Transverse colon (tissue), 4 donors: ENCODE results near the gene NPAS3.

Source experiments
- EP300 ChIP-seq: sonication (generic); formaldehyde crosslinking; IDR thresholded peaks from one replicate; pipeline ENCODE4 v1.6.1; 2017; ENCODE audit warnings: antibody characterized with exemption, low read depth
- POLR2A ChIP-seq: fragments of 450-650 bp; IDR thresholded peaks from one replicate; pipeline ENCODE4 v1.6.1; 2016; ENCODE audit warnings: antibody characterized with exemption, mild to moderate bottlenecking, moderate library complexity
- POLR2AphosphoS5 ChIP-seq, 3 donors: sonication (generic); formaldehyde crosslinking; IDR thresholded peaks; one replicate each; pipeline ENCODE4 v1.6.1; 2016; ENCODE audit warnings: antibody characterized with exemption in 3 of 3
- TF ChIP-seq, protein P1 (sequence below), 5 experiments: fragments of 200-600 bp in 3 of 5; fragments of 450-650 bp in 2 of 5; sonication (generic) in 3 of 5; IDR thresholded peaks; 1 replicate in 2 of 5; 2 replicates in 3 of 5; pipeline ENCODE4 v1.5.1; 2016 to 2017; ENCODE audit warnings: antibody characterized with exemption in 5 of 5, inconsistent platforms in 3 of 5, mild to moderate bottlenecking in 2 of 5, moderate library complexity in 1 of 5

DNA sequence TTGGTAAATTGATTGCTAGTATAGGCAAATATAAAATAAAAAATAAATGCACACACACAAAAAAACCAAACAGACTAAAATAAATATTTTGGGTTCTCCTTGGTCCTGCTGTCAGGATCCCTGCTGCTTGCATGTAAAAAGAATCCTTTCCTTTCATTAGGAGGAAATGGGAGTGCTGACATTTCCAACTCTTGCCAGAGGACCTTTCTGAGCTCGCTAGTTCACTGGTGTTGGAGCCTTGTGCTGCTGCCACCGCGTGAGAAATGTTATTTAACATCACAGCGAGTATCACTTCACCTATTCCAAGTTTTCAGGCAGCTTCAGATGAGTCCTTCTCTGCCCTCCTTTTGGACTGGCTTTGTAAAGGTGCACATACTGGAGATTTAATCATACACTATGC lies 358.9 kb downstream of the NPAS3 start:
- no peak for TF ChIP-seq POLR2AphosphoS5 (IDR thresholded peaks at IDR 0.05)
- TF ChIP-seq, protein P1, sequence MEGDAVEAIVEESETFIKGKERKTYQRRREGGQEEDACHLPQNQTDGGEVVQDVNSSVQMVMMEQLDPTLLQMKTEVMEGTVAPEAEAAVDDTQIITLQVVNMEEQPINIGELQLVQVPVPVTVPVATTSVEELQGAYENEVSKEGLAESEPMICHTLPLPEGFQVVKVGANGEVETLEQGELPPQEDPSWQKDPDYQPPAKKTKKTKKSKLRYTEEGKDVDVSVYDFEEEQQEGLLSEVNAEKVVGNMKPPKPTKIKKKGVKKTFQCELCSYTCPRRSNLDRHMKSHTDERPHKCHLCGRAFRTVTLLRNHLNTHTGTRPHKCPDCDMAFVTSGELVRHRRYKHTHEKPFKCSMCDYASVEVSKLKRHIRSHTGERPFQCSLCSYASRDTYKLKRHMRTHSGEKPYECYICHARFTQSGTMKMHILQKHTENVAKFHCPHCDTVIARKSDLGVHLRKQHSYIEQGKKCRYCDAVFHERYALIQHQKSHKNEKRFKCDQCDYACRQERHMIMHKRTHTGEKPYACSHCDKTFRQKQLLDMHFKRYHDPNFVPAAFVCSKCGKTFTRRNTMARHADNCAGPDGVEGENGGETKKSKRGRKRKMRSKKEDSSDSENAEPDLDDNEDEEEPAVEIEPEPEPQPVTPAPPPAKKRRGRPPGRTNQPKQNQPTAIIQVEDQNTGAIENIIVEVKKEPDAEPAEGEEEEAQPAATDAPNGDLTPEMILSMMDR (IDR thresholded peaks at IDR 0.05): no peak
- no peak for TF ChIP-seq POLR2A
- no peak for TF ChIP-seq EP300
